ENCODE data around the gene BNIP1.

DNA sequence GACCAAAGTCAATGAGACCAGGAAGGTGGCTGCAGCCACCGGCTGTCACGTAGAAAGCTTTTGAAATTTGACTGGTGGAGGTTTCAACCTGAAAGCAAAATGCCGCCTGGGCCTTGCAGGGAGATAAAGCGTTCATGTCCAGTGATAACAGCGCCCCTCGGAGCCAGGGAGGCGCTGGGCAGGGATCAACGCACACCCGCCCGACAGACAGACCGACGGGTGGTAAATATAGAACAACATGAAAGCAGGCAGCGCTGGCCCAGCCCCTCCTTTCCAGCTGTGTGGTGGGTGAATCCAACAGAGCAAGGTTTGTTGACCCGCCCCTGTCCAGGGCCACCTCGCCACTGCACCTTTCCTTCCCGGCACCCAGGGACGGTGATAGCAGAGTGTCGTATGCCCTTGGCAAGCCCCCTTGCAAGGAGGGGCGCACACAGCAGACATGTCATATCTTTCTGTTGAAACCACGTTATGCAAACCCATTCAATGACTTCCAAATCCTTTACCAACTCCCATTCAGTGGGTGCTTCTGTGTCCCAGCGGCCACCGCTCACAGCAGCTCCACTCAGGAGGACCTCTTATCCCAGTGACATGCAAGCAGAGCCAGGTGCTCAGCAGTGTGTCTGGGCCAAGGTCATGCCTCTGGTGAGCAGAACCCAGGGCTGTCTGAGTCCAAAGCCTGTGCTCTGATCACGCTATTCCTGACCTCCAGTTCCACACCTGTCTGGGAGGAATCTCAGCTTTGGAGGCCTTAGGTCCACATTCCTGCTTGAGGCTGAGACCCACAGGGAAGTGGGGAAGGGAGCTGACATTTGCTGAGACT, 52.0 kb downstream of the BNIP1 start:
- TF ChIP-seq, protein P1, sequence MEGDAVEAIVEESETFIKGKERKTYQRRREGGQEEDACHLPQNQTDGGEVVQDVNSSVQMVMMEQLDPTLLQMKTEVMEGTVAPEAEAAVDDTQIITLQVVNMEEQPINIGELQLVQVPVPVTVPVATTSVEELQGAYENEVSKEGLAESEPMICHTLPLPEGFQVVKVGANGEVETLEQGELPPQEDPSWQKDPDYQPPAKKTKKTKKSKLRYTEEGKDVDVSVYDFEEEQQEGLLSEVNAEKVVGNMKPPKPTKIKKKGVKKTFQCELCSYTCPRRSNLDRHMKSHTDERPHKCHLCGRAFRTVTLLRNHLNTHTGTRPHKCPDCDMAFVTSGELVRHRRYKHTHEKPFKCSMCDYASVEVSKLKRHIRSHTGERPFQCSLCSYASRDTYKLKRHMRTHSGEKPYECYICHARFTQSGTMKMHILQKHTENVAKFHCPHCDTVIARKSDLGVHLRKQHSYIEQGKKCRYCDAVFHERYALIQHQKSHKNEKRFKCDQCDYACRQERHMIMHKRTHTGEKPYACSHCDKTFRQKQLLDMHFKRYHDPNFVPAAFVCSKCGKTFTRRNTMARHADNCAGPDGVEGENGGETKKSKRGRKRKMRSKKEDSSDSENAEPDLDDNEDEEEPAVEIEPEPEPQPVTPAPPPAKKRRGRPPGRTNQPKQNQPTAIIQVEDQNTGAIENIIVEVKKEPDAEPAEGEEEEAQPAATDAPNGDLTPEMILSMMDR (IDR thresholded peaks at IDR 0.05), result no peak
- TF ChIP-seq POLR2A (IDR thresholded peaks at IDR 0.05), result no peak
